Upper lobe of right lung (tissue), 1 donor: ENCODE results near the gene FOXO1. TPM values are rescaled to one million over a fixed set of nuclear protein-coding genes. Genes with fewer than 3 reads are reported as not detected.
A peak's percentile ranks its signal among the peaks of the same experiment; 100 is the strongest.

ENCODE experiments used
- ATAC-seq: fragments of 200-7000 bp; cut with Tn5 transposase; one replicate; pipeline ENCODE4 v1.9.1; 2020; ENCODE audit warnings: mild to moderate bottlenecking, moderate library complexity
- DNase-seq: peaks from one replicate; pipeline ENCODE4 v3.0.0-alpha.2; 2020
- H3K27ac ChIP-seq: fragments of 200-600 bp; one replicate; pipeline ENCODE4 v1.8.0; 2022
- H3K27me3 ChIP-seq: fragments of 200-600 bp; one replicate; pipeline ENCODE4 v1.8.0; 2022; ENCODE audit warnings: mild to moderate bottlenecking
- H3K36me3 ChIP-seq: fragments of 200-600 bp; one replicate; pipeline ENCODE4 v1.8.0; 2022
- H3K4me1 ChIP-seq: fragments of 200-600 bp; one replicate; pipeline ENCODE4 v1.8.0; 2022
- H3K4me3 ChIP-seq: fragments of 200-600 bp; one replicate; pipeline ENCODE4 v1.8.0; 2022; ENCODE audit warnings: mild to moderate bottlenecking
- H3K9me3 ChIP-seq: fragments of 200-600 bp; one replicate; pipeline ENCODE4 v1.8.0; 2022
- intact Hi-C: fragments of 100-400 bp; cut with DNase I; formaldehyde crosslinking; loops from one replicate; pipeline ENCODE4 v1.11.0; 2022
- total RNA-seq: library from RNA; stranded (reverse); fragmentation: NEBNext Ultra II Directional; extraction: Animal tissue kit (Norgen Biotek cat#: 25700); gene quantifications from one replicate; pipeline ENCODE4 v1.2.1, GENCODE V29; 2021
- TF ChIP-seq, protein P1 (sequence below): fragments of 200-600 bp; IDR thresholded peaks from one replicate; pipeline ENCODE4 v1.8.0; 2022; ENCODE audit warnings: antibody characterized with exemption
- donor health status: DM: no; HTN: yes; CAD: no; lungs with severe emphysema.

The FOXO1 gene
- total RNA-seq, 1 donor from 2014 or later = 29.4 TPM

DNA sequence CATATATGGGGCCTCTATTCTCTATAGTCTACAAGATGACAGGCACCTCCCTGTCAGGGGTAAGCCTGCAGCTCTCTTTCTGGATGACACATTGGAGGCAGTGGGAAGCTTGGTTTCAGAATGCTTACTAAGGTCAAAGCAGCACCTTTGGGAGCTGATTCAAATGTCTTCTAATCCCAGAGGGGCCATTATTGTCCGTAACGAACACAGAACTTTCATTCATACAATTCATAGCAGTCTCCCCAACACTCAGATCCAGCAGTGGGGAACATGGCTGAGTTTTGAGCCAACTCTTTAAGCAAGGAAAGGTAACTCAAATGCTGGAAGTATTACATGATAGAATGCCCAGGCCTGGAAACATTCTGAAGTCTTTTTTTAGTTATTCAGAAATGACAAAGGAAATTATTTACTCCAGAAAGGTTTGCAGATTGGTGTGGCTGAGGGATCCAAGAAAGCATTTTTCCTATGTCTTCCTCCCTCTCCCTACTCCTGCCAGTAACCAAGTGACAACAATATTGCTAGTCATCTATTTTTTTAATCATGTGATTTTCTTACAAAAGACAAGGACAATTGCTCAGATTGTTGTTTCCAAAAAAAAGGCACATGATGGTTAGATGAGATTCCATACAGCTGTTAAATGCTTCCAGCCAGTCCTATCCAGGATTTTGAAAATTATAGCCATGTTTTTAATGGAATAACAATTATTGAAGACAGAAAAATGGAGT is 118.7 kb downstream of the FOXO1 start:
- Histone ChIP-seq H3K36me3 (no peaks in the 10 kb centered on the region), H3K9me3 (no peaks in the 10 kb centered on the region), H3K4me1 (peaks cover 7% of the 10 kb centered on the region), H3K4me3 (no peak overlapping the region), H3K27me3 (no peaks in the 10 kb centered on the region), H3K27ac (no peak overlapping the region)
- TF ChIP-seq, protein P1, sequence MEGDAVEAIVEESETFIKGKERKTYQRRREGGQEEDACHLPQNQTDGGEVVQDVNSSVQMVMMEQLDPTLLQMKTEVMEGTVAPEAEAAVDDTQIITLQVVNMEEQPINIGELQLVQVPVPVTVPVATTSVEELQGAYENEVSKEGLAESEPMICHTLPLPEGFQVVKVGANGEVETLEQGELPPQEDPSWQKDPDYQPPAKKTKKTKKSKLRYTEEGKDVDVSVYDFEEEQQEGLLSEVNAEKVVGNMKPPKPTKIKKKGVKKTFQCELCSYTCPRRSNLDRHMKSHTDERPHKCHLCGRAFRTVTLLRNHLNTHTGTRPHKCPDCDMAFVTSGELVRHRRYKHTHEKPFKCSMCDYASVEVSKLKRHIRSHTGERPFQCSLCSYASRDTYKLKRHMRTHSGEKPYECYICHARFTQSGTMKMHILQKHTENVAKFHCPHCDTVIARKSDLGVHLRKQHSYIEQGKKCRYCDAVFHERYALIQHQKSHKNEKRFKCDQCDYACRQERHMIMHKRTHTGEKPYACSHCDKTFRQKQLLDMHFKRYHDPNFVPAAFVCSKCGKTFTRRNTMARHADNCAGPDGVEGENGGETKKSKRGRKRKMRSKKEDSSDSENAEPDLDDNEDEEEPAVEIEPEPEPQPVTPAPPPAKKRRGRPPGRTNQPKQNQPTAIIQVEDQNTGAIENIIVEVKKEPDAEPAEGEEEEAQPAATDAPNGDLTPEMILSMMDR = no peak
- DNase-seq (no peak), ATAC-seq (no peak)
- intact Hi-C loops = no loop called here

DNA sequence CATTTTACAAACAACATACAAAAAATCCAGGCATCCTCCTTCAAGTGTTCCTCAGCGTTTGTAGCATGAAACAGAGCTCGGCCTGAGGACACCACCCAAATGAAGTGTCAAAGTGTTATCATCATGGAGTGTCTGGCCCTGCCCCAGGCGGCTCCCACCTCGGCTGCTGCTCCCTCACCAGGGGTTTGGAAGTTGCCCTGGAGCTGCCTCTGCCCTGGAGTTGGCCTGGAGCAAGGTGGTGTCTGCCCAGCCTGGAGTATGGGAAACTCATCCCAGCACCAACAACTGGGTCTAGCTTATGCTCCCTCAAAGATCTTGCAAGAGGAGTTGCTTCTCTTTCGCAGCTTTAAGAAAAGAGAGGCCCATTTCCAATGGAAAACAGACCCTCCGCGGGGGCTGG is 120.4 kb downstream of the FOXO1 start:
- ATAC-seq = no peak
- Histone ChIP-seq H3K27ac (no peak overlapping the region), H3K36me3 (no peaks in the 10 kb centered on the region)

DNA sequence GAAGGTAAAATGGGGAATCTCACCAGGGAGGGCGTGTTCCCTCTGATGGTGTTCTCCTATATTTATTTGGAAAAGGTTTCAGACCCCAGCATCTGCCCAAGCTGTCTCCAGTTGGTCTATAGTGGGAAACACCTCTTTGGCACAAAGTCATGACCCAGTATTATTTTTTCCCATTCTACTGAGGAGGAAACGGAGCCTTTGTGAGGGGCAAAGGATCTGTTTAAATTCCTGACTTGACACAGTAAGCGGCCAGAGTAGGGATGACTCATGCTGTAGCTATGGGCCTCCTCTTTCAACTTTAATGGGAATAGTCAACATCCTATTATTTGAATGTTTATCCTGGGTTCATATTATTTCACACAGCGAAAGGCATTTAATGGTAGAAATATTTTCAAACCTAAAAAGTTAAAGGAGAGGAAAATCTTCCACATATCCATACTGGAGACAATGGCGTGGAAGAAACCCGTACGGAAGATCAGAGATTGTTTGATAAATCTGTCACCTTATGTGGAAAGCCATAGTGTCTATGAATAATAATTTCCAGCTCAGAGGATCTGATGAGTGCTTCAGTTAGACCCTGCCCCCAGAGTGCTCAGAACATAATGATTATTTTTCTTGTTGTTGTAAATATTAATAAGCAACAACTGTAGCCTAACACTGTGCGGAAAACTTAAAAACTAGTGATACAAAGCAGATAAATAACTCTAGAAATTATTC is 126.0 kb downstream of the FOXO1 start:
- Histone ChIP-seq H3K36me3 (no peaks in the 10 kb centered on the region), H3K27me3 (no peaks in the 10 kb centered on the region), H3K4me1 (no peaks in the 10 kb centered on the region), H3K4me3 (no peak overlapping the region), H3K27ac (no peak overlapping the region), H3K9me3 (no peaks in the 10 kb centered on the region)
- TF ChIP-seq, protein P1 = no peak
- intact Hi-C loops = no loop called here
- ATAC-seq (peak; percentile 66), DNase-seq (no peak)

More for the DNA sequence above, 120.4 kb downstream of the FOXO1 start:
- no peak overlapping the region for H3K4me3 ChIP-seq
- intact Hi-C loops = no loop called here
- TF ChIP-seq, protein P1 = no peak
- no peaks in the 10 kb centered on the region for H3K9me3 ChIP-seq
- no peaks in the 10 kb centered on the region for H3K27me3 ChIP-seq
- H3K4me1 ChIP-seq = peaks cover 7% of the 10 kb centered on the region
- no peak for DNase-seq

DNA sequence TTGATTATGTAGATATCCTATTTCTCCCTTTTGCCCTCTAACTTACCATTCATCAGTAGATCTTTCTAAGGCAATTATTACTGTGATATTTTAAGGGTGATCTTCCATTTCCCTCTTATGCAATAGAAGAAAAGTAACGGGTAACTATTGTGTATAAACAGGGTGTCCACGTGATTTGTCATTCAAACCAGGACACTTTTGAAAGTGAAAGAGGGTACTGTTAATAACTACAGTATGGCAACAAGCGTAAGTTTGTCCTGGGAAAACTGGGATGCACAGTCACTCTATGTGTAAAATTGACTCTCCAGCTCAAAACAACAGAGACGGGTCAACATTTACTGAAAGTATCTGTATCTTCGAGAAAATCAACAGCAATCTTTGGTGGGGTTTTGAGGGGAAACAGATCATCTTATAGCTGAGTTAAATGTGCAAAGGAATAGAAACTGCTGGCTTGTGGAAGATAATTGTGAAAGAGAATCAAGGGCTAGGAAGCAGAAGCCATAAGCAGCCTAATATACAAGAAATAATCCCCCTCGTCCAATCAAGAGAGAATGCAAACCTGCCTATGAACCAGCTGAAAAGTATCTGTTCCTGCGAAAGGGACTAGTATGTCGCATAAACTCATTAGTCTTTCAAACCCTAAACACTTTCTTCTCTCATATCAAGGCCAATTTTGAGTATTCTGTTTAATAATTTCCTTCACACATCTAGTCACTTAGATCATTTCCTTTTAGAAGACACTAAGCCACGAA is 126.7 kb downstream of the FOXO1 start:
- intact Hi-C loops = no loop called here
- TF ChIP-seq, protein P1 = no peak
- no peak for DNase-seq
- no peaks in the 10 kb centered on the region for H3K36me3 ChIP-seq
- no peaks in the 10 kb centered on the region for H3K27me3 ChIP-seq
- no peak for ATAC-seq
- no peak overlapping the region for H3K4me3 ChIP-seq
- H3K4me1 ChIP-seq = no peaks in the 10 kb centered on the region
- no peak overlapping the region for H3K27ac ChIP-seq
- no peaks in the 10 kb centered on the region for H3K9me3 ChIP-seq

DNA sequence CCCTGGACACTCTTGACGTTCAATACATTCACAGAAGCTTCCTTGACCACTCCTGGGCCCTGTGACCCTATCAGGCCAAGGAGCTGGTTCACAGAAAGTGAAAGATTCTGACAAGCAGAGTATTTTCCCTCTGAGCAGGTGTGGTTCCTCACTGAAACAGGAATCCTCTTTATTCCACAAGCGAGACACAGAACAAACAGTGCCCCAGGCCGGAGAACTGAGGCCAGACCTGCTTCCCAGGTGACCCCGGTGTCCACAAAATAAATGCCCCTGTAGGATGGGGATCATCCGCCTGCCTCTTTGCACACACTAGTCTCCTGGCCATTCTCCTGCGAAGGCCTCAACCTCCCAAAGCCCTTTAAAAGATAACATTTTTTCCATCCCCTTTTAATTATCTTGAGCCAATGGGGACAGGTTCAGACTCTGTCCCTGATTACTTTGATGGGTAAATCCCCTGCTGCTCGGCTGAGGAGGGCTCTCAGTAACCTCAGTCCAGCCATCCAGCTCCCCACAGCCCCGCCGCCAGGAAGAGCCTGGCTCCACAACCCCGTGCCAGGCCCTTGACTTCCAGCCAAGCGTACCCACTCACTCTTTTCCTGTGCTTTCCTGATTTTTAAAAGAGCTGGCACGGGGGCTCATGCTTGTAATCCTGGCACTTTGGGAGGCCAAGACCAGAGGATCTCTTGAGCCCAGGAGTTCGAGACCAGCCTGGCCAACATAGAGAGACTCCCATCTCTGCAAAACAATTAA is 129.1 kb downstream of the FOXO1 start:
- TF ChIP-seq, protein P1 = no peak
- ATAC-seq (no peak), DNase-seq (no peak)
- Histone ChIP-seq H3K27me3 (no peaks in the 10 kb centered on the region), H3K4me1 (no peaks in the 10 kb centered on the region), H3K27ac (no peak overlapping the region), H3K9me3 (no peaks in the 10 kb centered on the region), H3K36me3 (no peaks in the 10 kb centered on the region), H3K4me3 (no peak overlapping the region)
- intact Hi-C loops = no loop called here
